K562 (cell line): ENCODE measurements around the gene ZFYVE21. TPM values are rescaled to one million over a fixed set of nuclear protein-coding genes. Genes with fewer than 3 reads are reported as not detected.

ENCODE experiments used
- ATAC-seq: fragments of 200-7000 bp; cut with Tn5 transposase; 3 replicates; pipeline ENCODE4 v1.9.1; 2020; ENCODE audit warnings: moderate library complexity
- BruUV-seq: library from RNA; stranded (reverse); fragments of 400-500 nt; replicated peaks from 2 replicates; lab custom pipeline; 2021; lab: Mats Ljungman, UMichigan
- CTCF ChIA-PET: fragments of 300-600 bp; formaldehyde crosslinking; extraction: SDS; loops from one replicate; lab custom pipeline; 2021; ENCODE audit warnings: low intra/inter-chr PET ratio; lab: Yijun Ruan, JAX
- POLR2A ChIA-PET: fragments of 300-600, 350-650 bp; sonication (Branson Sonifier 250); formaldehyde crosslinking; extraction: SDS; loops from one replicate; lab custom pipeline; 2021; ENCODE audit warnings: antibody characterized with exemption, inconsistent platforms; lab: Yijun Ruan, JAX
- DNase-seq, 4 experiments: peaks; one replicate each; pipeline versions ENCODE4 v3.0.0 to v3.0.0-alpha.2; 2011 to 2018; ENCODE audit warnings: low spot score in 3 of 4, mixed read lengths in 3 of 4; ENCODE audit errors: extremely low read depth in 1 of 4
- FAIRE-seq: peaks from 2 replicates; lab custom pipeline; 2011; peaks lifted over from hg19 to GRCh38; lab: Jason Lieb, UNC
- H2AFZ ChIP-seq: 2 replicates; pipeline ENCODE4 v1.6.0; 2011; ENCODE audit warnings: low read depth, low read length, control low read depth, inconsistent platforms
- H3K27ac ChIP-seq: fragments of 200-600 bp; 3 replicates; pipeline ENCODE4 v1.8.0; 2011; ENCODE audit warnings: low read depth, mild to moderate bottlenecking, control low read depth, inconsistent platforms, low read length, moderate library complexity, mixed read lengths; ENCODE audit errors: extremely low read depth
- H3K27me3 ChIP-seq, 2 experiments: fragments of 300-600 bp in 1 of 2; 2 replicates in 1 of 2; 3 replicates in 1 of 2; pipeline versions ENCODE4 v1.6.0 to v1.8.0; 2011; ENCODE audit warnings: inconsistent platforms in 2 of 2, low read length in 2 of 2, mild to moderate bottlenecking in 1 of 2, mixed read lengths in 1 of 2, moderate library complexity in 1 of 2; ENCODE audit not compliant: control insufficient read depth in 2 of 2, insufficient read depth in 2 of 2
- H3K36me3 ChIP-seq: fragments of 300-600 bp; 3 replicates; pipeline ENCODE4 v1.8.0; 2011; ENCODE audit warnings: mild to moderate bottlenecking, low read length, inconsistent platforms; ENCODE audit not compliant: control insufficient read depth, insufficient read depth
- H3K4me1 ChIP-seq, 2 experiments: fragments of 200-600 bp in 1 of 2; replicated peaks in 1 of 2; 2 replicates in 1 of 2; 3 replicates in 1 of 2; pipeline versions ENCODE4 v1.5.1 to v1.8.0; 2011; ENCODE audit warnings: inconsistent platforms in 2 of 2, low read length in 2 of 2, mild to moderate bottlenecking in 1 of 2, mixed read lengths in 1 of 2, moderate library complexity in 1 of 2; ENCODE audit not compliant: control insufficient read depth in 2 of 2, insufficient read depth in 2 of 2
- H3K4me2 ChIP-seq: 2 replicates; pipeline ENCODE4 v1.6.1; 2011; ENCODE audit warnings: low read length, control low read depth, inconsistent platforms, mixed read lengths; ENCODE audit not compliant: insufficient read depth
- H3K4me3 ChIP-seq: fragments of 200-600 bp; sonication (generic), shearing (Covaris generic); 2 replicates; pipeline ENCODE4 v1.5.1; 2016; ENCODE audit warnings: control low read depth, inconsistent platforms
- H3K79me2 ChIP-seq: fragments of 200-600 bp; 3 replicates; pipeline ENCODE4 v1.8.0; 2011; ENCODE audit warnings: low read length, inconsistent platforms; ENCODE audit not compliant: control insufficient read depth, insufficient read depth
- H3K9ac ChIP-seq, 2 experiments: 2 replicates each; pipeline versions ENCODE4 v1.6.0 to v1.6.1; 2011; ENCODE audit warnings: low read depth in 2 of 2, low read length in 2 of 2, control low read depth in 1 of 2, inconsistent platforms in 1 of 2, mild to moderate bottlenecking in 1 of 2, mixed read lengths in 1 of 2; ENCODE audit not compliant: insufficient read depth in 1 of 2
- H3K9me1 ChIP-seq: one replicate; pipeline ENCODE4 v1.6.0; 2011; ENCODE audit warnings: inconsistent platforms, mild to moderate bottlenecking, low read length, moderate library complexity; ENCODE audit not compliant: control insufficient read depth, insufficient read depth
- H3K9me3 ChIP-seq: replicated peaks from 2 replicates; pipeline ENCODE4 v1.5.1; 2011; ENCODE audit warnings: low read depth, low read length, inconsistent platforms; ENCODE audit not compliant: control insufficient read depth, insufficient read depth
- H4K20me1 ChIP-seq: replicated peaks from 2 replicates; pipeline ENCODE4 v1.6.1; 2011; ENCODE audit warnings: low read length, inconsistent platforms, mixed read lengths; ENCODE audit not compliant: control insufficient read depth, insufficient read depth
- CTCF ChIP-seq, 3 experiments: IDR thresholded peaks in 2 of 3; conservative IDR thresholded peaks in 1 of 3; 2 replicates each; pipeline ENCODE4 v1.5.1; 2011 to 2012; ENCODE audit warnings: low read length in 3 of 3, mild to moderate bottlenecking in 3 of 3, control low read depth in 2 of 3, improper control_type of control experiment in 1 of 3, inconsistent platforms in 1 of 3, low read depth in 1 of 3, mixed read lengths in 1 of 3, moderate library complexity in 1 of 3; ENCODE audit not compliant: insufficient read depth in 2 of 3
- EP400 ChIP-seq: fragments of 450-650 bp; IDR thresholded peaks from 2 replicates; pipeline ENCODE4 v1.6.1; 2017; ENCODE audit warnings: antibody characterized with exemption, mild to moderate bottlenecking, moderate library complexity
- WGBS: fragments of 100-300 bp; shearing (Covaris generic); methylation state at CpG from one replicate; pipeline ENCODE4 v1.1.6; 2016; ENCODE audit warnings: low coverage, mixed read lengths; ENCODE audit not compliant: insufficient coverage; ENCODE audit errors: missing lambda C conversion rate; 5-methylcytosine and 5-hydroxymethylcytosine counted together
- in situ Hi-C: fragments of 300-500 bp; cut with MboI; formaldehyde crosslinking; loops from 4 replicates; pipeline ENCODE4 v1.15.0; 2018; ENCODE audit warnings: inconsistent platforms, mixed read lengths
- intact Hi-C: fragments of 100-400 bp; cut with micrococcal nuclease; formaldehyde crosslinking; loops from 2 replicates; pipeline ENCODE4 v1.14.2; 2022
- polyA plus RNA-seq, 8 experiments: library from polyadenylated mRNA; depleted of rRNA in 4 of 8; stranded (reverse) in 5 of 8; unstranded in 3 of 8; fragments of >200 nt; fragmentation: Nextera tagmentation in 2 of 8; fragmentation: Illumina TruSeq in 1 of 8; extraction: Ambion mirVana in 2 of 8; extraction: Trizol in 1 of 8; gene quantifications; 2 replicates each; pipeline versions ENCODE4 v1.2.1 to v1.2.3, GENCODE V29; 2011 to 2014; ENCODE audit warnings: inconsistent platforms in 1 of 8, missing spikeins in 1 of 8
- total RNA-seq, 7 experiments: library from RNA; depleted of rRNA in 6 of 7; stranded (reverse); fragments of >200 nt in 6 of 7; fragmentation: Illumina TruSeq in 2 of 7; extraction: Trizol in 2 of 7; gene quantifications; 2 replicates each; pipeline versions ENCODE4 v1.2.1 to v1.2.3, GENCODE V29; 2011 to 2021; ENCODE audit warnings: low replicate concordance in 1 of 7

Gene ZFYVE21
- total and polyA plus RNA-seq, 9 of the 15 experiments (the other 6 are each of a cell fraction or from before 2014, with no cell fraction given): 0.90 to 23.1 (median 15.6) TPM

GRCh38 chr14:103770902-103771301, 55.3 kb downstream of the ZFYVE21 start:
- no peak overlapping the region for H3K4me2 ChIP-seq
- no peaks in the 10 kb centered on the region for H3K4me1 ChIP-seq
- POLR2A ChIA-PET: interaction anchor here (0.6 to 0.9 kb wide), 2 partner anchors 10 to 52 kb away, joined by 3 to 6 read pairs; no protein-coding TSS in a partner anchor
- H2AFZ ChIP-seq: 0 out of 2 replicates have a peak overlapping the region, but pooled peaks have one; percentile 24
- WGBS: 0% methylated on average over 4 of the region's 4 CpGs
- BruUV-seq: no TSS peak
- TF ChIP-seq CTCF (IDR thresholded peaks at IDR 0.05 in 2 of 3, conservative IDR thresholded peaks at IDR 0.05 in 1 of 3; ENCODE audit: insufficient read depth in 2 of 3, low read depth in 1 of 3, low read length in 3 of 3) (peak in 2 of 3 experiments; percentile 36 to 38; a peak in 3 of 6 replicates), EP400 (no peak)
- no peak for DNase-seq
- intact Hi-C loops (no loop called here), in situ Hi-C loops (no loop called here)
- H3K27ac ChIP-seq: no peak overlapping the region
- no peaks in the 10 kb centered on the region for H4K20me1 ChIP-seq
- no peak overlapping the region for H3K9ac ChIP-seq
- ATAC-seq: peak; percentile 54; the same call in 2 of the 3 replicates
- peak; percentile 56 for FAIRE-seq
- peaks cover 0 to 6% of the 10 kb centered on the region in 2 experiments; a peak in 2 of 5 replicates for H3K27me3 ChIP-seq
- H3K9me1 ChIP-seq: no peaks in the 10 kb centered on the region
- CTCF ChIA-PET: interaction anchor here (0.6 kb wide), 1 partner anchor 295 kb away, joined by 3 read pairs; no protein-coding TSS in a partner anchor
- H3K36me3 ChIP-seq: no peaks in the 10 kb centered on the region
- no peak overlapping the region for H3K4me3 ChIP-seq
- H3K9me3 ChIP-seq: no peaks in the 10 kb centered on the region
- no peaks in the 10 kb centered on the region for H3K79me2 ChIP-seq
